Astrocyte of the cerebellum (primary cell): Measurements from ENCODE around the gene HMGN4.

Source experiments
- DNase-seq: peaks from one replicate; pipeline ENCODE4 v3.0.0-alpha.2; 2011; ENCODE audit warnings: low read depth
- H3K4me3 ChIP-seq: 2 replicates; pipeline ENCODE4 v1.5.1; 2011; ENCODE audit warnings: mild to moderate bottlenecking, low read depth, low read length, moderate library complexity
- CTCF ChIP-seq: IDR thresholded peaks from 2 replicates; pipeline ENCODE4 v1.5.1; 2012; ENCODE audit warnings: low read length, low read depth, moderate library complexity, mild to moderate bottlenecking; ENCODE audit errors: missing control alignments
- in situ Hi-C: cut with HindIII; loops from 2 replicates; pipeline ENCODE4 v1.10.0; 2017; ENCODE audit warnings: low sequenced_read_pairs

Gene HMGN4

GRCh38 chr6:26554697-26555504 is 16.7 kb downstream of the HMGN4 start:
- TF ChIP-seq CTCF, result no peak
- peak overlapping the region; percentile 59 for H3K4me3 ChIP-seq
- in situ Hi-C loops, result loop anchor here (5.0 kb wide), 1 partner anchor 37 kb away; no protein-coding TSS in a partner anchor
- no peak for DNase-seq

GRCh38 chr6:26555505-26556262 is 17.5 kb downstream of the HMGN4 start:
- peak overlapping the region; percentile 59 for H3K4me3 ChIP-seq
- TF ChIP-seq CTCF, result no peak
- DNase-seq, result no peak
- in situ Hi-C loops, result no loop called here

- no peak for DNase-seq
- in situ Hi-C loops, result no loop called here
- peak overlapping the region; percentile 59 for H3K4me3 ChIP-seq
- no peak for TF ChIP-seq CTCF
These were observed 18.3 kb downstream of the HMGN4 start for GRCh38 chr6:26556263-26557070.

- H3K4me3 ChIP-seq, result no peak overlapping the region
- no peak for DNase-seq
- in situ Hi-C loops, result no loop called here
- TF ChIP-seq CTCF, result no peak
These were observed 23.6 kb downstream of the HMGN4 start for GRCh38 chr6:26561533-26562466.

GRCh38 chr6:26563488-26563887 is 25.3 kb downstream of the HMGN4 start:
- TF ChIP-seq CTCF, result no peak
- no peak overlapping the region for H3K4me3 ChIP-seq
- no peak for DNase-seq
- in situ Hi-C loops, result no loop called here
